Ishikawa (cell line): ENCODE results near the gene ABCC1.

Experiments
- CEBPB ChIP-seq: IDR thresholded peaks from 2 replicates; pipeline ENCODE4 v1.6.1; 2012
- CREB1 ChIP-seq: IDR thresholded peaks from 2 replicates; pipeline ENCODE4 v1.6.1; 2012; ENCODE audit warnings: low read depth
- EGR1 ChIP-seq: IDR thresholded peaks from 2 replicates; pipeline ENCODE4 v1.6.1; 2012
- EP300 ChIP-seq: IDR thresholded peaks from 2 replicates; pipeline ENCODE4 v1.6.1; 2012; ENCODE audit warnings: borderline replicate concordance
- FOXM1 ChIP-seq: IDR thresholded peaks from 2 replicates; pipeline ENCODE4 v1.6.1; 2012; ENCODE audit warnings: low read depth, borderline replicate concordance
- NFIC ChIP-seq: IDR thresholded peaks from 2 replicates; pipeline ENCODE4 v1.6.1; 2012
- RAD21 ChIP-seq: IDR thresholded peaks from 2 replicates; pipeline ENCODE4 v1.6.1; 2012; ENCODE audit warnings: low read depth
- REST ChIP-seq: IDR thresholded peaks from 2 replicates; pipeline ENCODE4 v1.6.1; 2012; ENCODE audit warnings: low read depth, mild to moderate bottlenecking
- TAF1 ChIP-seq: IDR thresholded peaks from 2 replicates; pipeline ENCODE4 v1.6.1; 2012; ENCODE audit warnings: low read depth, mild to moderate bottlenecking
- TCF12 ChIP-seq: IDR thresholded peaks from 2 replicates; pipeline ENCODE4 v1.6.1; 2012; ENCODE audit warnings: low read depth
- USF1 ChIP-seq: IDR thresholded peaks from 2 replicates; pipeline ENCODE4 v1.6.1; 2012
- YY1 ChIP-seq: IDR thresholded peaks from 2 replicates; pipeline ENCODE4 v1.6.1; 2012; ENCODE audit warnings: low read depth
- TF ChIP-seq, protein P1 (sequence below): IDR thresholded peaks from 2 replicates; pipeline ENCODE4 v1.6.1; 2012

- TF ChIP-seq EP300: no peak
- TF ChIP-seq RAD21: no peak
- no peak for TF ChIP-seq REST
- TF ChIP-seq YY1: no peak
- TF ChIP-seq EGR1: no peak
- no peak for TF ChIP-seq TAF1
- TF ChIP-seq TCF12: no peak
- TF ChIP-seq, protein P1, sequence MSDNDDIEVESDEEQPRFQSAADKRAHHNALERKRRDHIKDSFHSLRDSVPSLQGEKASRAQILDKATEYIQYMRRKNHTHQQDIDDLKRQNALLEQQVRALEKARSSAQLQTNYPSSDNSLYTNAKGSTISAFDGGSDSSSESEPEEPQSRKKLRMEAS: no peak
- TF ChIP-seq USF1: no peak
- no peak for TF ChIP-seq CEBPB
- TF ChIP-seq CREB1: no peak
- TF ChIP-seq FOXM1: no peak
- TF ChIP-seq NFIC: no peak
These were observed 10.9 kb downstream of the ABCC1 start for GRCh38 chr16:15960124-15960971.
